ENCODE results near the gene CD93.

CD93 gene

GRCh38 chr20:23083553-23084220 lies 2.4 kb downstream of the CD93 start:
- DNase-seq, result no peak

- DNase-seq, result no peak
Observed at GRCh38 chr20:23082846-23083552, 3.1 kb downstream of the CD93 start.

- no peak for DNase-seq
Observed at GRCh38 chr20:23081263-23081819, 4.8 kb downstream of the CD93 start.

GRCh38 chr20:23080521-23080920 lies 5.6 kb downstream of the CD93 start:
- DNase-seq, result no peak

GRCh38 chr20:23079926-23080325 lies 6.2 kb downstream of the CD93 start:
- no peak for DNase-seq

GRCh38 chr20:23079016-23079351 lies 7.1 kb downstream of the CD93 start:
- no peak for DNase-seq

GRCh38 chr20:23078351-23079015 lies 7.6 kb downstream of the CD93 start:
- no peak for DNase-seq

- DNase-seq, result no peak
Observed at GRCh38 chr20:23077277-23077676, 8.8 kb downstream of the CD93 start.

- no peak for DNase-seq
Observed at GRCh38 chr20:23074052-23074451, 12.1 kb downstream of the CD93 start.

GRCh38 chr20:23072892-23073586 lies 13.1 kb downstream of the CD93 start:
- no peak for DNase-seq

GRCh38 chr20:23071996-23072395 lies 14.1 kb downstream of the CD93 start:
- no peak for DNase-seq

GRCh38 chr20:23071398-23071797 lies 14.7 kb downstream of the CD93 start:
- no peak for DNase-seq

- no peak for DNase-seq
Observed at GRCh38 chr20:23069108-23069507, 17.0 kb downstream of the CD93 start.

- DNase-seq, result no peak
Observed at GRCh38 chr20:23068283-23068682, 17.8 kb downstream of the CD93 start.

GRCh38 chr20:23066772-23067171 lies 19.4 kb downstream of the CD93 start:
- DNase-seq, result no peak

GRCh38 chr20:23065266-23066201 lies 20.6 kb downstream of the CD93 start:
- DNase-seq, result no peak

GRCh38 chr20:23063581-23063980 lies 22.5 kb downstream of the CD93 start:
- DNase-seq, result no peak

- no peak for DNase-seq
Observed at GRCh38 chr20:23063168-23063567, 23.0 kb downstream of the CD93 start.

GRCh38 chr20:23062632-23063031 lies 23.5 kb downstream of the CD93 start:
- DNase-seq, result no peak

GRCh38 chr20:23061734-23062561 lies 24.2 kb downstream of the CD93 start:
- no peak for DNase-seq

GRCh38 chr20:23061262-23061661 lies 24.9 kb downstream of the CD93 start:
- no peak for DNase-seq

All from activated CD4-positive, alpha-beta T cell treated with anti-CD3 and anti-CD28 coated beads for 1 hour (primary cell).